K562 (cell line): ENCODE results near the gene DNASE1L1. TPM values are rescaled to one million over a fixed set of nuclear protein-coding genes. Genes with fewer than 3 reads are reported as not detected.

ENCODE experiments used
- ARHGAP35 ChIP-seq: fragments of 450-650 bp; IDR thresholded peaks from 2 replicates; pipeline ENCODE4 v1.6.1; 2018; ENCODE audit not compliant: partially characterized antibody
- CHD2 ChIP-seq: IDR thresholded peaks from 2 replicates; pipeline ENCODE4 v1.6.1; 2011; ENCODE audit warnings: low read depth, low read length
- E4F1 ChIP-seq: fragments of 250-450 bp; sonication (Bioruptor Pico); IDR thresholded peaks from 2 replicates; pipeline ENCODE4 v1.5.0; 2021; ENCODE audit warnings: mild to moderate bottlenecking, borderline replicate concordance
- FOS ChIP-seq: IDR thresholded peaks from 3 replicates; pipeline ENCODE4 v1.6.1; 2011; ENCODE audit not compliant: insufficient read length; ENCODE audit errors: extremely low read depth
- HDAC3 ChIP-seq: fragments of 450-650 bp; IDR thresholded peaks from 2 replicates; pipeline ENCODE4 v1.6.1; 2018; ENCODE audit warnings: borderline replicate concordance, mild to moderate bottlenecking, moderate library complexity; ENCODE audit not compliant: partially characterized antibody
- HINFP ChIP-seq: fragments of 450-650 bp; conservative IDR thresholded peaks from 2 replicates; pipeline ENCODE4 v1.6.1; 2016; ENCODE audit warnings: missing genetic modification characterization, low read depth, mild to moderate bottlenecking, control low read depth, missing compliant biosample characterization
- NFE2 ChIP-seq: IDR thresholded peaks from 2 replicates; pipeline ENCODE4 v1.6.1; 2014; ENCODE audit warnings: antibody characterized with exemption, low read depth
- POU5F1 ChIP-seq: fragments of 150-350 bp; IDR thresholded peaks from 2 replicates; pipeline ENCODE4 v1.6.1; 2014; ENCODE audit warnings: borderline replicate concordance, low read length, low read depth, mild to moderate bottlenecking; ENCODE audit not compliant: partially characterized antibody
- RCOR1 ChIP-seq, 2 experiments: IDR thresholded peaks; 2 replicates each; pipeline ENCODE4 v1.6.1; 2012; ENCODE audit warnings: low read depth in 2 of 2, low read length in 2 of 2, borderline replicate concordance in 1 of 2, improper control_type of control experiment in 1 of 2
- RUNX1 ChIP-seq: sonication (generic); IDR thresholded peaks from 2 replicates; pipeline ENCODE4 v1.6.1; 2016; ENCODE audit warnings: antibody characterized with exemption, low read depth
- SIX5 ChIP-seq, 2 experiments: IDR thresholded peaks; 2 replicates each; pipeline ENCODE4 v1.6.1; 2011; ENCODE audit warnings: low read length in 2 of 2, borderline replicate concordance in 1 of 2, low read depth in 1 of 2, mild to moderate bottlenecking in 1 of 2, moderate library complexity in 1 of 2; ENCODE audit not compliant: insufficient read depth in 1 of 2
- SNRNP70 ChIP-seq: fragments of 200-400 bp; formaldehyde crosslinking; optimal IDR thresholded peaks from 2 replicates; pipeline ENCODE3; 2017; ENCODE audit warnings: low read depth, low read length
- SUPT5H ChIP-seq: fragments of 450-650 bp; IDR thresholded peaks from 2 replicates; pipeline ENCODE4 v1.6.1; 2016
- ZBTB49 ChIP-seq: sonication (generic); formaldehyde crosslinking; IDR thresholded peaks from 2 replicates; pipeline ENCODE4 v1.8.0; 2022; ENCODE audit warnings: missing genetic modification reagents, mild to moderate bottlenecking, borderline replicate concordance
- ZNF184 ChIP-seq: sonication (generic); formaldehyde crosslinking; IDR thresholded peaks from 2 replicates; pipeline ENCODE4 v1.5.0; 2020; ENCODE audit warnings: missing genetic modification reagents
- ZNF277 ChIP-seq: fragments of 250-450 bp; sonication (Bioruptor Pico); IDR thresholded peaks from 2 replicates; pipeline ENCODE4 v1.8.0; 2022; ENCODE audit warnings: inconsistent platforms, mild to moderate bottlenecking, moderate library complexity, borderline replicate concordance
- ZNF764 ChIP-seq: fragments of 250-450 bp; sonication (Bioruptor Pico); IDR thresholded peaks from 2 replicates; pipeline ENCODE4 v1.4.0; 2020; ENCODE audit warnings: low read depth, mild to moderate bottlenecking, moderate library complexity
- ZSCAN32 ChIP-seq: fragments of 450-650 bp; formaldehyde crosslinking; IDR thresholded peaks from 2 replicates; pipeline ENCODE4 v1.4.0; 2020; ENCODE audit warnings: mild to moderate bottlenecking, moderate library complexity
- polyA plus RNA-seq, 8 experiments: library from polyadenylated mRNA; depleted of rRNA in 4 of 8; stranded (reverse) in 5 of 8; unstranded in 3 of 8; fragments of >200 nt; fragmentation: Nextera tagmentation in 2 of 8; fragmentation: Illumina TruSeq in 1 of 8; extraction: Ambion mirVana in 2 of 8; extraction: Trizol in 1 of 8; gene quantifications; 2 replicates each; pipeline versions ENCODE4 v1.2.1 to v1.2.3, GENCODE V29; 2011 to 2014; ENCODE audit warnings: inconsistent platforms in 1 of 8, missing spikeins in 1 of 8
- total RNA-seq, 7 experiments: library from RNA; depleted of rRNA in 6 of 7; stranded (reverse); fragments of >200 nt in 6 of 7; fragmentation: Illumina TruSeq in 2 of 7; extraction: Trizol in 2 of 7; gene quantifications; 2 replicates each; pipeline versions ENCODE4 v1.2.1 to v1.2.3, GENCODE V29; 2011 to 2021; ENCODE audit warnings: low replicate concordance in 1 of 7

Gene DNASE1L1
- total and polyA plus RNA-seq, 9 of the 15 experiments (the other 6 are each of a cell fraction or from before 2014, with no cell fraction given) = 0.73 to 12.6 (median 7.9) TPM

GRCh38 chrX:154428176-154429171, 19.4 kb upstream of the DNASE1L1 start, which contains the start of gene ATP6AP1 (continued):
- TF ChIP-seq FOS = peak; percentile 94
- no peak for TF ChIP-seq ZNF764 (CRISPR knock-in tag)
- TF ChIP-seq ZNF277 = no peak
- peak; percentile 52; the same call in 1 of the 2 replicates for TF ChIP-seq SUPT5H
- no peak for TF ChIP-seq NFE2
- no peak for TF ChIP-seq ARHGAP35
- TF ChIP-seq RCOR1 (IDR thresholded peaks at IDR 0.05; ENCODE audit: borderline replicate concordance in 1 of 2, low read depth in 2 of 2, low read length in 2 of 2) = peak in 1 of 2 experiments; percentile 45; a peak in 1 of 4 replicates
- no peak for TF ChIP-seq POU5F1
- no peak for TF ChIP-seq ZBTB49
- TF ChIP-seq ZSCAN32 (CRISPR knock-in tag) = no peak
- no peak for TF ChIP-seq SIX5 (IDR thresholded peaks at IDR 0.05; ENCODE audit: borderline replicate concordance in 1 of 2, insufficient read depth in 1 of 2, low read depth in 1 of 2, low read length in 2 of 2)
- no peak for TF ChIP-seq HINFP (tag)
- no peak for TF ChIP-seq SNRNP70
- TF ChIP-seq RUNX1 = 0 out of 2 replicates have a peak, but pooled peaks have one; percentile 52
- TF ChIP-seq HDAC3 = no peak
- TF ChIP-seq CHD2 = peak; percentile 79
- TF ChIP-seq ZNF184 = no peak
- TF ChIP-seq E4F1 (CRISPR knock-in tag) = no peak
